Activated gamma-delta T cell treated with anti-CD3 and anti-CD28 coated beads, Interleukin-2, amount 50 U/mL, for 16 hours (primary cell): ENCODE data around the gene DAB2IP.

Experiments used
- DNase-seq: peaks from one replicate; pipeline ENCODE4 v3.0.0-alpha.2; 2020; ENCODE audit warnings: low read depth

The DAB2IP gene

DNA sequence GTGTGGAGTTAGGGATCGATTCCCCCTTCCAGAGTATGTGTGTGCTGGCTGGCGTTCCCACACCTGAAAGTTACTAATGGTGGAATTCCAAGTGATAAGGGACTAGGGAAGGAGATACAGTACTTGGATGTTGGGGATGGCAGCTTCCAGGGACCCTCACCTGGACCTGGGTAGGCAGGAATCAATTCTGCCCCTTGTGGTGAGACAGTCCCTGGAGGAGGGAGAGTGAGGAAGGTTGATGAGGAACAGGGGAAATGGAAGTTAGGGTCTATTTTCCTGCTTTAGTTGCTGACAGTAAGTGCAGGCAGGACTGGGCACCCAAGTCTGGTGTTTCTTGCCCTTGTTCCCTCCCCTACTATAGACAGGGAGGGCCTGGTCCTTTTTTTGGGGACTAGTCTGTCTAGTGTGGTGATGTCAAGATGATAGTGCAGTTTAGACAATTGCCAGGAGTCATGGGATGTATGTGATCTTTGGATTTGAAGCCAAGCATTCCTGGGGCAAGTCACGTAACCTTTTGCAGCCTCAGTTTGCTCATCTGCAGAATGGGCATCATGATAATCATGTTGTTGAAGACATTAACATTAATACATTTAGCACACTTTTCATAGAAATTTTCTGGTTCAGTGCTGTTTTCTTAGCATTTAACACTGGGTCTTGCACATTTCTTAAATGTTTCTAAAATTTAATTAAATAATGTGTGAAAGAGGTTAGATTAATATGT, 51.7 kb downstream of the DAB2IP start:
- DNase-seq = no peak

DNA sequence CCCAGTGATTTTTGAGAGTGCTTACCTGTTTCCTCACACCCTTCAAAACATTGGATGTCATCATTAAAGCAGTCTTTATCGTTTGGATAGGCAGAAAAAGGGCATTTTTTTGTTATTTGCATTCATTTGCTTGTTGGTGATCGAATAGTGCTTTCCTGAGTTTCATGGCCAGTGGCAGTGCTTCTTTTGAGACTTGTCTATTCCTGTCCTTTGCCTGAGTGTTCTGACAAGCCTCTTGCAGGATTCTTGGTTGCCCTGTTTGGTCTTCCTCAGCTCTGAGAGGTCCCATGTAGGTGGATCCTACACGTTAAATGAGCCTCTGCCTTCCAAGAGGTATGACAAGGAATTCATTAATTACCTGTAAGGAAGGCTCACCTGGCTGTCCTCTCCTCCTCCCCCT, 52.8 kb downstream of the DAB2IP start:
- DNase-seq = no peak

DNA sequence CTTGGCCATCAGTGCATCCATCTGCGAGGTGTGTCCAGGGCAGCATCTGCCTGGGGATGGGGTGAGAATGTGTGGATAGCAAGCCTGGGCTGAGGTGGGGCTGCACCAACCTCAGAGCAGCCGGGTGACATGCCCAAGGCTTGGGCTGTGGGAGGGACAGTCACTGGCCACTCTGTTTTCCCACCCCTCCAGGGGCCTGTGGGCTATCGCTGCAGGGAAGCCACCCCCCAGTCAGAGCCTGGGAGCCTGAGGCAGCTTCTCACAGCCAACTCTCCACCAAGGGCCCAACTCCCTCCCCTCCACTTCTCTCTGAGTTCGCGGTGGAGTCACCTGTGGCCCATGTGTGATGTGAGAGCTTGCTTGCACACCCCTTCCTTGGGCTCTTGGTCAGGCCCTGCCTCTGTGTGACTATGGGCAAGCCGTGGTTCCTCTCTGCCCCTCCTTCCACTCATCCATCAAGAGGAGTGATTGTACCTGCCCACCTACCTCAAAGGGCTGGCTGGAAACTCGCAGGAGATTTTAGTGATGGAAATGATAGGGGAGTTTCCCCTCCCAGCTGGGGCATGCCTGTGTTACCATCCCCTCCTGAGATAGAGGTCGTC, 54.8 kb downstream of the DAB2IP start:
- no peak for DNase-seq

DNA sequence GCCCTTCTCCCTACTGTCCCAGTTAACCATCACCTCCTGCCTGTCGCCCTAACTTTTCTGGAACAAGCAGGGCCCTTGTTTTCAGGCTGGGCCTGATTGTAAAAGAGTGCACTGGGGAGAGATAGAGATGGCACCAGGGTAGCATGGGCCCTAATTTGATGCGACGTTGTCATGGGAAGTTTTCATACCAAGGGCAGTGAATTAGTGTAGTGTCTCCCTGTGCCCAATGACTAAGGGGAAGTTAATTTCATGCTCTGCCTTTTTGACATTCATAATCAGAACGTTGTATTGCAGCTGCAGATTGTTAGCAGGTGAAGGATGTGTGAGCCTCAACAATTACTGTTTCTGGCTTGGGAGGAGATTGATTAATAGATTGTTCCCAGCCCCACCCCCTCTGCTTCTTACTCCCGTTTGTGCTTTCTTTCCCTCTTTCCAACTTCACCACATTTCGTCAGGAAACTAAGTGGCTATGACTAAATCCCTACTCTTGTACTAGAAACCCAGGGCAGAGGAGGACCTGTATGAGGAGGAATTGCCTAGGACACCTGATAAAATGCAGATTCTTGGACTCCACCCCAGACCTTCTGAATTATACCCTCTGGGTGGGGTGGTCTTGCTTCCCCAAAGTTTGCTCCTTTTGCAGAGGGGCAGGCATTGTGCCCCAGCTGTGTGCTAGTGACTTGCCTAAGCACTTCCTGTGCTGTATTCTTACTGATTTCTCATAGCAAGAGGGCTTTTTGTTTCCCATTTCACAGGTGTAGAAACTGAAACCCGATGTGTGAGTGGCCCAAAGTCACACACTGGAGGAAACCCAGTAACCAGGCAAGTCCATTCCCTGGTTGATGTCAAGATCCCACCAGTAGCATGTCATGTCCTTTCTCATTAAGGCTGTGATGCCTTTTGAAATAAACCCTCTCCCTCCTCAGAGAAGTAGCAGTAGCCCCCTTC, 56.3 kb downstream of the DAB2IP start:
- DNase-seq = no peak

DNA sequence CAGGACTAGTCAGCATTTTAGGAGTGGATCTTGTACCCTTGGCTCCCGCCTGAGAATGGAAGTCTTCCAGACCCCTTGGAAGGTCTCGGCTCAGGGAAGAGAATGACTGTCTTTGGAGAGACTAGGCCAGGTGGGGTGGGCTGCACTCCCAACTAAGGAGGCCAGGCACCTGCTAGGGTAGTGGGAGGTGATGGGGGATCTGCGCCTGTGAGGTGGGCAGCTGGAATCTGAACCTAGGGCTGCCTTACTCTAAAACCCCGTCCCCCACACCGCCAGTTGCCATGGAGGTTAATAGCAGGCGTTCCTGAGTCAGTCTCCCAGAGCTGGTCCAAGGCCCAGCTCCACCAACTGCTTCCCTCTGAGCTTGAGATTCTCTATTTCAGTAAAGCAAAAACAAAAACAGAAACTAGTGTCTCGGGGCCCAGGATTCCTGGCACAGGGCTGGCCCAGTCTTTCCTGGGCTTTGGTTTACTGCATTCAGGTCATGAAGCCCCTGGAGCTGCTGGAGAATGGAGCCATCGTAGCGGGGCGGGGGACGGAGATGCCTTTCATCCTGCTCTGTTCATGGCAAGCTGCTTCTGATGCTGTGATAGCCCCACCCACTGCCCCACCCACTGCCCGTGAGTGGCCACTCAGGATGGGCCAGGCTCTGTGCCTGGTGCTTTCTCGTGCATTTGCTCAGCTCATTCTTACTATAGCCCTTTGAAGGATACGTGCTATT, 57.5 kb downstream of the DAB2IP start:
- no peak for DNase-seq

DNA sequence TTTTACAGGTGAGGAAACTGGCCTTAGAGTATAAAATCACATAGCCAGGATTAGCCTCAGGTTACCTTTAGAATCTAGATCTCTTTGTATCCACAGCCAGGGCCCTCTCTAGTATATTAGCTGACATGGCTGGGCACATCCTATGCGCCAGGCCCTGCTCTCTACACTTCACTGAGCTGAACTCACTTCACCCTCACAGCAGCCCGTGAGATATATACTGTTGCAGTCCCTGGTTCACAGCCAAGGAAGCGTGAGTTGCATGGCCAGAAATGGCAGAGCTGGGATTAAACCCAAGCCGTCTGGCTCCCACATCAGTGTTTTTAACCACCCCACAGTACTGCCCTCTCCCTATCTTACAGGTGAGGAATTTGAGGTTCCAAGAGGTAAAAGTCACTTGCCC, 58.4 kb downstream of the DAB2IP start:
- no peak for DNase-seq

DNA sequence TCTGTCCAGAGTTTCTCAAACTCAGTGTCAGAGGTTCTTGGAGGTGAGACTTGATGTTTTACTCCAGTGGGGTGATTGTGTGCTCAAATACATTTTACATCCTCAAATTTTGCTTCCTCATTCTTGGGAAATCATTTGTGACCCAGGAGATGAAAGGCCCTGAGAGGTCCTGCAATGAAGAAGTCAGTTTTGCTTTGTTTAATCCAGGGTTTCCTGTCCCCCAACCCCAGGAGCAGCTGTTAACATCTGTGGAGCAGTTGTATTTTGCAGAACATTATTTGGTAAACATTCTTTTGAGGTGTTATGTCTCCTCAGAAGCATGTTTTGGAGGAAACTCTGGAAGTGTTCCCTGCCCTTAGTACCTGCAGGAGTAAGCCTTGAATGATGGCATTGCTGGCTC, 59.8 kb downstream of the DAB2IP start:
- no peak for DNase-seq

DNA sequence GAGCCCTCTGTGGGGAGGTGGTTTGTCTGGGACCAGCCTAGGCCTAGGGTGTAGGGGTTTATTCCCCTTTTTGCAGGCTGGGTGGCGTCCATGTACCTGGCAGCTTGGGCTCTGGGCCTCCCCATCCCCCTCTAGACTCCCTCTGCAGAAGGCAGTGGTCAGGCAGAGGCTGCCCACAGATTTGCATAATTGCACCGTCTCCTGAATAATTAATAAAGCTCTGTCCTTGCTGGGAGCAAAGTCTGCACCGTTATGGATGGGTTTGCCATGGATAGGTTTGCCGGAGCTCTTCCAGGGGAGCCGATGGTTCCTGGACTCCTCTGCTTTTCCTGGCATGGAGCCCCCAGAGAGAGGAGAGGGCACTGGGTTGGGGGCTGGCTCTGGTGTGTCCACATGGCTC, 60.4 kb downstream of the DAB2IP start:
- DNase-seq = no peak

DNA sequence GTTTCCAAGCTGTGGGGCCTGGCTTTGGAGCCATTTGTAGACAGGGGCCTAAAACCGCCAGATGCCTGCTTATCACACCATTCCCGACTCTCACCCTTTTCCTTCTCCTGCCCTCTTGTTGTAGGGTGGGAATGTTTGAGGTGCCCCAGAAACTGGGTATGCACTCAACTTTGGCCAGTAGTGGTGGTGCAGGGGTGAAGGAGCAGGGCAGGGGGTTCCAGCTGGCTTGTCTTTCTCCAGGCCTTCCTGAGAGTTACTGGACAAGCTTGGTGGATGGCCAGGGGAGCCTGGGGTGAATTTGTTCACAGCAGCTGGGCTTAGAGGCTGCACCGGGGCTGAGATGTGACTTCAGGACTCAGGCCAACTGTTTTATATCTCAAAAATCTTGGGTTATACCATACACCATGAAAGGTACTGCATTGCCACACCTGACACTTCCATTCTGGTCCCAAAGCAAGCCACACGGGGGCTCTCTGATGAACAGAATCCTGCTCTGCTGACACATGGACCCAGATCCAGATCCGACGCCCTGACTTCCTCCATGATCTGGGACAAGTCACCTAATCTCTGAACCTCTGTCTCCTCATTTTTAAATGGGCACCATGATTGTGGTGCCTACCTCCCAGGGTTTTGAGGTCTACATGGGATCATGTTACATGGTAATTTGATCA, 62.1 kb downstream of the DAB2IP start:
- DNase-seq = no peak

DNA sequence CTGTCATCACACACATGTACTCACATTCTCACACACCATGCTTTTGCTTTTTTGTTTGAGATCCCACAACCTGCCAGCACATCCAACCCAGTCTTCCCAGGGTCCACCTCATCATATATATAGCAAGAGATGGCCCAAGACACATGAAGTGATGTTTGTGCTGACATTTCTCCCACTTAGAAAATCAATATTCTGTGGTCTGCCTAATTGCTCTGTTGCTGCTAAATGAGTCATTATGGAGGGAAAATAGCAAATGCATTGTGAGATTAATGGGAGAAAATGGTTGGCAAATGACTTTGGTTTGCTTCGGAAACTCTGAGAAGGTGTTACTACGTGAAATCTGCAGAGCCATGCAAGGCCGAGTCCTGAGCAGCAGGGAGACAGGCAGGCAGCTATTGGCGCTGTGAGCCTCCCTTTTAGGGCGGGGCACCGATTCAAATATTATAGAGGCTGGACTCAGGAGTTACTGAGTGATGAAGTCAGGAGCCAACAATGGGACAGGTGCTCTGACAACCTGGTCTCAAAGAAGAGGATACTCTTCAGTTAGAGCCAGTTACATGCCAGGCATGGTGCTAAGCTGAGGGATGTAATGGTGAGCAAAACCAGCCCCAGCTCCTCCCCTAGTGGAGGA, 62.8 kb downstream of the DAB2IP start:
- DNase-seq = no peak

DNA sequence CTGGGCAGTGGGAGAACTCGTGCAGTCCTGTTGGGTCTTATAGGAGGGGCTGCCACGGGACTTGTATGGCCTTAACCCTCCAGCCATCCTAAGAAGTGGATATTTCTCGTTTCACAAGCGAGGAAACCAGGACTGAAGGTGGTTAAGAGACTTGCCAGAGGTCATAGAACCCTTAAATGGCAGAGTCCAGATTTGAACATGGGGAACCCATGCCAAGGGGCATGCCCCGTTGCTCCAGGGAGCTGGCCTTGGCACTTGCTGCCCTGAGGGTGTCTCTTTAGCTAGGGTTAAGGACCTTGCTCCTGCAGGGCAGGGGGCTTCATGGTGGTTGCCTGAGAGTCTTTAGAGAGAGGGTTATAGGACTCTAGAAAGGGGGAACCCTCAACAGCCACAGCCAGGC, 63.4 kb downstream of the DAB2IP start:
- DNase-seq = no peak

DNA sequence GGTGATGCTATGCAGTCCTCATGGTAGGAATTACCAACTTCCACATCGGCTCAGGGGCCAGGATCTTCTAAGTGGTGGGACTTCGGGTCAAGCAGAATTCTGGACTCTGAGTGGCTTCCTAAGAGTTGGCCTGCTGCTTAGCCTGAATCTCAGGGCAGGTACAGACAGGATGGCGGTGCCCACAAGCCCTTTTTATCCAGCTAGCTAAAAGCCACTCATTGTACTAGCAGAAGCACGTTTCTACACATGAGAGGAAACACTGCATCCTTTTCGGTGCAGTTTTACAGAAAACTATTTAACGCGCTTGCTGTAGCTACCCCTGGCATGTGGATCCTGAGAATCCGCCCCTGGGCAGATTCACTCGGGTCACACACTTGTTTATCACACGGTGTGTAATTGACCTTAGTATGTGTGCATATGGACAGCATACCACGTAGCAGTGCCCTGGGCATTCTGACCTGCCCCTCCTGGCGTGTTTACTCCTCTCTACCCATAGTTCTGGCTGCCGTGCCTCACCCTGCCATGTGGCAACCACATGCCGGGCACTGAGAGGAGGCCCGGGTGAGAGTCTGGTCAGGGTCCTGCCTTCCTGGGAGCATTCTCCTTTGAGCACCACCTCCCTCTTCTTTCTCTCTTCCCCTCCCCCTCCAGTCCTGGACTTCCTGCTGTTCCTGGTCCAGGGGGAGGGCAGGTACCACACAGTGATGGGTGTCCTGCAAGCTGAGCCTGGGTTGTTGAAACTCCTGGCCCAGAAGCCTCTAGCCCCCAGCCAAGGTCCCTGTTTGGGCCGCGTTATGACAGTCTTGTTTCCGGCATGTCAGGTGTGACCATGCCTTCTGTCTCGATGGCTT, 65.9 kb downstream of the DAB2IP start:
- no peak for DNase-seq

DNA sequence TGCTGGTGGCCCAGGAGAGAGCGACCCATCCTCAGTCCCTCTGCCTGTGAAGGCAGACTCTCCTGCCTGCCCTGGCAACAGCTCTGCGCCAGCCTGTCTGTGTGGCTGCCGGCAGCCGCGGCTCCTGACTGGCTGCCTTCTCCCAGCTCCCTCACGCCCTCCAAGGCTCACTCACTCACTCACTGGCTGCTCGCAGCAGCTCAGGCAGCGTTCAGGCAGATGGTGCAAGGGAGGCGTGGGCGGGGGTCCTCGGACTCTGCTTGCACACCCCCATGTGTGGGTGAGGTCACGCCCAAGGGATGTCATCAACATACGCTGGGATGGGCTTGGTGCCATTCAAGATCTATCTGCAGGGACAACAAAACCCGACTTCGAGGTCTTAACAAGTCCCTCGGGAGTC, 66.7 kb downstream of the DAB2IP start:
- no peak for DNase-seq

DNA sequence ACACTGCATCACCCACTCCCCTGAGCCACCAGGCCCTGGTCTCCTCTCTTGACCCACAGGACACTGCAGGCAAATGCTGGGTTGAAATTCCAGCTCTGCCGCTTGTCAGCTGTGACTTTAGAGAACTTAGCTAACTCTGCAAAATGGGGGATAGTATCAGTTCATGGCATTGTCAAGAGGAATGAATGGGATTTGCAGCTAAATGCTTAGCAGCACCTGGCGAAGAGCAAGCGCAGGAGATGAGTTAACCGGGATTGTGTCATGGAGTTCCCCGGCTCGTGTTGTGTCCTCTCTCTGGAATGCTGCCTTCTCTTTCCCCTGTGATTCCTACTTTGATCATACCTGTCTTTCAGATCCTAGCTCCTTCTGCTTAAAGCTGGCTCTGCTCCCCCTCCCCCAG, 67.1 kb downstream of the DAB2IP start:
- no peak for DNase-seq

DNA sequence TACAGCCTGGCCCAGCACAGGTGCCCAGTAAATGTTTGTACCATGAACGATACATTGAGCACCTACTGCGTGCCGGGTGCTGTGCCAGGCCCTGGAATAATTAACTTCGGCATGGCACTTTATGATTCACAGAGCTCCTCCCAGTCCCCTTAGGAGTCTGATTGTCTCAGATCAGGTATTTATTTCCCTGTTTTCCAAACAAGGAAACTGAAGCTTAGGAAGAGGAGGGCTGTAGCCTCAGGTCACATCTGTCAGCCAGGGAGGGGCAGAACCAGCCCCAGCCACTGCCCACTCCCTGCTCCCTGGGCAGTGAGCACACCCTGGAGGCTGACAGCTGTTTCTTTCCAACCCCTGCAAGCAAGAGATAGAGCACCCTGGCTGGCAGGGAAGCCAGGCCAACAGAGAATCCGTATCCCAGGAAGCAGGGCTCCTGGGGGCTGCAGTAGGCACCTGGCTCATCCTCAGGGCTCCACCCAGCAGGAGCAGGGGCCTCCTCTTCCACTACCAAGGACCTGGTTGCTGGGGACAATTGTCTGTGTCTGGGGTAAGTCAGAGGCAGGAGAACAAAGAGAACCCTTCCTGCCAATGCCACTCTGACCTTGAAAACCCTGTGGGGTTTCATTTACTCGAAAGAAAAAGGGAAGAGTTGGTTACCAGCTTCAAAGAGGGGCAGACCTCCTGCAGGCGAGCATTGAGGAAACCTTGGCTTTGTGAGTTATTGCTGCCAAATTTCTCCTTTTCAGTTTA, 69.0 kb downstream of the DAB2IP start:
- no peak for DNase-seq

DNA sequence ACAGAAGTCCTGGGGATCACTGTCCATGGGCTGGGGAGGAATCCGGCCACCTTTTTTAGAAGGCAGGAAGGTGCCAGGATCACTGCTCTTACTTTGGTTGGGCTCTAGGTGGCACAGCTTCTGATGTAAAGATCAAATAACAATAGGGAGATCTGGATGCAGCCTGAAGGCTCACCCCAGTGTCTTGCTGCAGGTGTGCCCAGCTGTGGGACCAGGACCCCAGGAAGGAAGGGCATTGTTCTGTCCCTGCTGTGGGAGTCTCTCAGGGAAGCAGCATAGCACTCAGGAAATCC, 69.6 kb downstream of the DAB2IP start:
- DNase-seq = no peak

DNA sequence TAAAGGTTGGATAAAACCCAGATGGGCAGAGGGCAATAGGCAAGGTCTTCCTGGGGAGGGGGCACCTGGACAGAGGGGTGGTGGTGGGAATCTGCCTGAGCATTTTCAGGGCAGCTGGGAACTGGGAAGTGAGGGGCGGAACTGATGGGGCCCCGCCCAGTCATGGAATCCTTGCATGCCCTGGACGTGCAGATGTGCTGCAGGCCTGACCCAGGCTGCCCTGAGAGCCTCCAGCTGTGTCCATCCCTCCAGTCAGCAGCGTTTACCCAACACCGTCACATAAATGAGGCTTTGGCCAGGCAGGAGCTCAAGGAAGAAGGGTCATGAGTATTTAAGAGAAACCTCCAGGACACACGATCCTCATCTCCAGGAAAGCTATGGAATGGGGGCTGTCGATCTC, 70.3 kb downstream of the DAB2IP start:
- DNase-seq = no peak

DNA sequence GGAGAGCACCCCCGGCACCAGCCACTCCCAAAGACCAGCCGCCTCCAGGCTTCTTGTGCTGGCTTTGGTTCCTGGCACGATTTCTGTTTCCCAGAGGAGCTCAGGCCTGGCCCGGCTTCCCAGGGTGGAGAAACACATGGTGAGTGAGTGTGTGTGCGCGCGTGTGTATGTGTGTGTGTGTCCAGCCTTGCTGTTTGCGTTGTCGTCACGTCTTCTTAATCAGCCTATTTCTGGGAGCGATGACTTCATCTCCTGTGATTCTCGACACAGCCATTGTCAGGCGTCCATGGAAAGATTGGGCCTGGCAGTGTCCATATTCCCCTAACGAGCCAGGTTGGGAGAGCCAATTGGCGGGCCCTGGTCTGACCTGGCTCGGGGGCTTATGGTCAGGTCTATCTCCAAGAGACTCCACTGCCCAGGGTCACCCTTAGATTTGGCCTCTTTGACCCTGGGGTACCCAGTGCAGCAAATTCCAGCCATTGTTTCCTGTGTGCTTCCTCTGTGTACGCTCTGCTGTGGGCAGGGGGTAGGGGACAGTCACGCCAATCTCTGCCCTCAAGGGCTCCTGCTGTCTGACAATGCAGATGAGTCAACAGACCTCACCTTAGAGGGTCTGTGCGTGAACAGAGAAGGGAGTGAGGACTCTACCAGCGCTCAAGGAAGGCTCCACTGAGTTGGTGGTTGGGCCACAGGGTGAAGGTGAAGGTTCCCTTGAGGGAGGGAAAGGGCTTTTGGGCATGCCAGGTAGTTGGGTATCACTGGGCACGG, 73.8 kb downstream of the DAB2IP start:
- DNase-seq = no peak
